CD4-positive, CD25-positive, alpha-beta regulatory T cell (primary cell): ENCODE results near the gene SLMAP. TPM values are rescaled to one million over a fixed set of nuclear protein-coding genes. Genes with fewer than 3 reads are reported as not detected.

Experiments used
- ATAC-seq, 2 donors: fragments of 150-1000 bp; cut with Tn5 transposase; one replicate each; pipeline ENCODE4 v1.10.0; 2021; ENCODE audit warnings: low read depth in 2 of 2, moderate number of reproducible peaks in 2 of 2, moderate library complexity in 1 of 2
- DNase-seq, 3 donors: peaks; one replicate each; pipeline versions ENCODE4 v3.0.0 to v3.0.0-alpha.2; 2012 to 2022; ENCODE audit warnings: mixed read lengths in 1 of 3
- H3K27ac ChIP-seq: one replicate; pipeline ENCODE4 v1.7.0; 2013; ENCODE audit warnings: mild to moderate bottlenecking, low read length; ENCODE audit not compliant: insufficient read depth, poor library complexity, severe bottlenecking
- H3K27me3 ChIP-seq: one replicate; pipeline ENCODE4 v1.7.0; 2013; ENCODE audit warnings: low read length; ENCODE audit not compliant: control insufficient read depth, insufficient read depth
- H3K36me3 ChIP-seq: one replicate; pipeline ENCODE4 v1.7.0; 2013; ENCODE audit warnings: mild to moderate bottlenecking, low read length, moderate library complexity; ENCODE audit not compliant: control insufficient read depth, insufficient read depth
- H3K4me1 ChIP-seq: 2 replicates; pipeline ENCODE4 v1.7.0; 2013; ENCODE audit warnings: mild to moderate bottlenecking, low read length; ENCODE audit not compliant: insufficient read depth, control insufficient read depth, poor library complexity, severe bottlenecking
- H3K4me3 ChIP-seq: one replicate; pipeline ENCODE4 v1.7.0; 2013; ENCODE audit warnings: low read depth, mild to moderate bottlenecking, low read length, moderate library complexity
- H3K9me3 ChIP-seq, 2 experiments: 1 replicate in 1 of 2; 2 replicates in 1 of 2; pipeline ENCODE4 v1.7.0; 2013; ENCODE audit warnings: low read length in 2 of 2, mild to moderate bottlenecking in 1 of 2, moderate library complexity in 1 of 2; ENCODE audit not compliant: control insufficient read depth in 2 of 2
- H3K27ac Mint-ChIP-seq, 3 donors: one replicate each; pipeline ENCODE4 v1.8.0; 2020 to 2022; ENCODE audit warnings: mild to moderate bottlenecking in 3 of 3, mixed read lengths in 3 of 3, moderate library complexity in 2 of 3
- H3K27me3 Mint-ChIP-seq: one replicate; pipeline ENCODE4 v1.8.0; 2022; ENCODE audit warnings: mild to moderate bottlenecking, mixed read lengths
- H3K36me3 Mint-ChIP-seq: one replicate; pipeline ENCODE4 v1.8.0; 2020; ENCODE audit warnings: mixed read lengths
- H3K4me1 Mint-ChIP-seq, 4 donors: one replicate each; pipeline ENCODE4 v1.8.0; 2020 to 2022; ENCODE audit warnings: mixed read lengths in 4 of 4, mild to moderate bottlenecking in 1 of 4
- H3K4me3 Mint-ChIP-seq, 4 donors: one replicate each; pipeline ENCODE4 v1.8.0; 2020 to 2022; ENCODE audit warnings: mild to moderate bottlenecking in 4 of 4, mixed read lengths in 4 of 4, moderate library complexity in 3 of 4
- H3K9me3 Mint-ChIP-seq, 7 donors: one replicate each; pipeline ENCODE4 v1.8.0; 2020 to 2022; ENCODE audit warnings: mixed read lengths in 7 of 7, mild to moderate bottlenecking in 3 of 7, moderate library complexity in 2 of 7
- polyA plus RNA-seq, 4 donors: library from polyadenylated mRNA; unstranded; fragments of 300-500 nt; fragmentation: Illumina TruSeq; gene quantifications; one replicate each; pipeline ENCODE4 v1.2.3, GENCODE V29; 2021
- total RNA-seq: library from RNA; stranded (reverse); gene quantifications from one replicate; pipeline ENCODE4 v1.2.3, GENCODE V29; 2022

SLMAP gene, protein sequence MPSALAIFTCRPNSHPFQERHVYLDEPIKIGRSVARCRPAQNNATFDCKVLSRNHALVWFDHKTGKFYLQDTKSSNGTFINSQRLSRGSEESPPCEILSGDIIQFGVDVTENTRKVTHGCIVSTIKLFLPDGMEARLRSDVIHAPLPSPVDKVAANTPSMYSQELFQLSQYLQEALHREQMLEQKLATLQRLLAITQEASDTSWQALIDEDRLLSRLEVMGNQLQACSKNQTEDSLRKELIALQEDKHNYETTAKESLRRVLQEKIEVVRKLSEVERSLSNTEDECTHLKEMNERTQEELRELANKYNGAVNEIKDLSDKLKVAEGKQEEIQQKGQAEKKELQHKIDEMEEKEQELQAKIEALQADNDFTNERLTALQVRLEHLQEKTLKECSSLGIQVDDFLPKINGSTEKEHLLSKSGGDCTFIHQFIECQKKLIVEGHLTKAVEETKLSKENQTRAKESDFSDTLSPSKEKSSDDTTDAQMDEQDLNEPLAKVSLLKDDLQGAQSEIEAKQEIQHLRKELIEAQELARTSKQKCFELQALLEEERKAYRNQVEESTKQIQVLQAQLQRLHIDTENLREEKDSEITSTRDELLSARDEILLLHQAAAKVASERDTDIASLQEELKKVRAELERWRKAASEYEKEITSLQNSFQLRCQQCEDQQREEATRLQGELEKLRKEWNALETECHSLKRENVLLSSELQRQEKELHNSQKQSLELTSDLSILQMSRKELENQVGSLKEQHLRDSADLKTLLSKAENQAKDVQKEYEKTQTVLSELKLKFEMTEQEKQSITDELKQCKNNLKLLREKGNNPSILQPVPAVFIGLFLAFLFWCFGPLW
- 84.9 TPM for total RNA-seq
- polyA plus RNA-seq: 10 to 100 TPM; 13.5 to 24.6 (median 19.5) TPM

DNA sequence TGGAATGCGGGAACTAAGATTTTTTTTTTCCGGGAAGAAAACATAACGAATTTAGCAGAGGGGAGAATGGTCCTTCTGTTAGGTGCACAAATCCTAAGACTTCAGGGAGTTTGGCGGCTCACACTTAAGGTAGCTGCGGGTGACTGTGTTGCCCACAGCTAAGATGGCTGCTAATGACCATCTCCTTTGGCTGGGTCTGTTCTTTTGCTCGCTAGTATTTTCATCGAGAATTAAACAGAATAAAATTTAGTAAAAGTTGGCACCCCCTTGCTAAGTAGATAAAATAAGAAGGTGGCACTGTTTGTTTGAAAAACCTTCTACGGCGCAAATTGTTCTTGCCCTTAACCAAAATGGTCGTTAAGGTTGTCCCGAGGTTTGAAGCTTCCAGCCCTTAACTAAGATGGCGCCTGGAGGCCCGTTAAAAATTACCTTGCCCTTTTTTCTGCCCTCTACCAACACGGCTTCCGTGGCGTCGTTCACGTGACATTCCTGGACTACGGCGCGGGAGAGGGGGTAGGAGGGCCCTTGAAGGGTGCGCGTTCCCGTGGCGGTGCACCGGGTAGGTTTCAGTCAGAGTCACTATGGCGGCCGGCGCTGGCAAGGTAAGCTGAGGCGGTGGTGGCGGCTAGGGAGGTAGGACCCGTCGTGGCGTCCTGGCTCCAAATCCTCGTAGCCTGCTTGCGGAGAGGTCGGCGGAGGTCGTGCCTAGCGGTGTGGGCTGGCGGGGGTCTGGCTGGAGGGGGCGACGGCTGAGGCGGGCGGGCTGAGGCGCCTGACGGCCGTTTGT lies at the start of gene SLMAP:
SLMAP (plus strand) TSS at position 569 of the 787 bp plus-strand sequence. CDS start 1,343 bp downstream, outside the sequence.
- Histone ChIP-seq H3K4me1 (peaks cover 42% of the 10 kb centered on the region), H3K9me3 (no peaks in the 10 kb centered on the region), H3K27me3 (no peaks in the 10 kb centered on the region), H3K36me3 (peaks cover 5% of the 10 kb centered on the region), H3K27ac (peak within 1 kb of the TSS; percentile 79), H3K4me3 (peak within 1 kb of the TSS; percentile 99)
- peak; percentile 96 to 98 (median 96) for DNase-seq
- peak within 1 kb of the TSS; percentile 92 to 98 (median 96) for H3K4me3 Mint-ChIP-seq
- peaks cover 0 to 2% (median 0%) of the 10 kb centered on the region in 7 donors for H3K9me3 Mint-ChIP-seq
- ATAC-seq: peak; percentile 98
- peak within 1 kb of the TSS; percentile 95 to 98 (median 96) for H3K27ac Mint-ChIP-seq
- peaks cover 16% of the 10 kb centered on the region for H3K36me3 Mint-ChIP-seq
- peaks cover 12% of the 10 kb centered on the region for H3K27me3 Mint-ChIP-seq
- H3K4me1 Mint-ChIP-seq: peaks cover 13 to 47% (median 26%) of the 10 kb centered on the region in 4 donors

DNA sequence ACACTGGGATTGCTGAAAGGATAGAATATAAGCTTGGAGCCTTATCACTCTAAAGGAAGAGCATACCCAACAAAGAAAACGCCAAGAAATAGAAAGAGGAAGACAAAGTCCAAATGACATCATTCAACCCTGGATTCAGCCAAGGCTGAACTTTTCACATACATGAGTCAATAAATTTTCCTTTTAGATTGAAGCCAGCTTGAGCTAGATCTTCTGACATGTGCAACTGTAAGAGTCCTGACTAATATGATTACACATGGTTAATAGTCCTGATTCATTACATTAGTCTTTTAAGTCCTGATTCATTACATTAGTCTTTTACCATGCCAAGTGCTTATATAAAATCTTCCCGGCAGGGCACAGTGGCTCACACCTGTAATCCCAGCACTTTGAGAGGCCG lies 49.6 kb upstream of the SLMAP start:
- ATAC-seq (no peak), DNase-seq (no peak)
- Mint-ChIP-seq H3K27ac (no peak overlapping the region), H3K4me1 (peaks cover 0 to 6% (median 0%) of the 10 kb centered on the region in 4 donors), H3K27me3 (peaks cover 47% of the 10 kb centered on the region), H3K9me3 (peaks cover 0 to 3% (median 0%) of the 10 kb centered on the region in 7 donors), H3K36me3 (no peaks in the 10 kb centered on the region), H3K4me3 (no peak overlapping the region)
- Histone ChIP-seq H3K9me3 (no peaks in the 10 kb centered on the region), H3K27me3 (peaks cover 4% of the 10 kb centered on the region), H3K27ac (no peak overlapping the region), H3K36me3 (no peaks in the 10 kb centered on the region), H3K4me3 (no peak overlapping the region), H3K4me1 (no peaks in the 10 kb centered on the region)

DNA sequence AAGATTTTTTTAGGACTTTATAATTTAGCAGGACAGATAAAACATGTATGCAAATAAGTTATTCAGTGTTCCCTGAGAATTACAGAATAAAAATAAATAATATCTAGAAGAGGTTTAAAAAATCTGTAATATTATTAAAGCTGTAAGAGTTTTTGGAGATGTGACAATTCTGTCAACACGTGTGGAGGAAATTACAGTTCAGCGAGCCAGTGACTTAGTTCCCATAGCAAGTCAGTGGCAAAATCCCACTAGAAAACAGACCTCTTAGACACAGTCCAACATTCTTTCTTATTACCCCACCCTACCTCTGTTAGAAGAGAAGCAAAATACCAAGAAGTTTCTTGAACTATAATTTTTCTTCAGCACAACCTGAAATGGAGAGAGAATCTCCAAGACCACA lies 47.1 kb upstream of the SLMAP start:
- ATAC-seq: no peak
- H3K27ac Mint-ChIP-seq: no peak overlapping the region

DNA sequence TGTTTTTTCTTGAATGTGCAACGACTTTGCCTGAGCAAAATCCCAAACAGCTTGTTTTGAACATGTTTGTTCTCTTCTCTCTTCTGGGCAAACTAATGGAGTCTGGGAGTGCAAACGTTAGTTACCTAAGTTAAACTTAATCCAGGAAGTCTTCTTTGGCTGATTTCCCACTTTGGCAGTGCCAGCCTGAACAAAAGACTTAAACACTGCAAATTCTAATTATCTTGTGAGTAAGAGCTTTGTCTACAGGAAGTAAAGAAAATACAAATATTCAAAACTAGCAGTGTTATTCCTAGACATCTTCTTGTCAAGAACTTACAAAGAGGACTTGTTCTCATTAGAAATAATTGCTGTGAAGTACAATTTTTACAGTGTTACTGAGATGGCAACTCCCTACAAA lies 46.5 kb upstream of the SLMAP start:
- H3K27ac Mint-ChIP-seq: no peak overlapping the region
- H3K27me3 Mint-ChIP-seq: peaks cover 38% of the 10 kb centered on the region
- no peak overlapping the region for H3K4me3 ChIP-seq
- ATAC-seq (no peak), DNase-seq (no peak)
- H3K9me3 ChIP-seq: no peaks in the 10 kb centered on the region
- H3K36me3 Mint-ChIP-seq: no peaks in the 10 kb centered on the region
- no peaks in the 10 kb centered on the region for H3K4me1 ChIP-seq
- H3K4me1 Mint-ChIP-seq: peaks cover 0 to 6% (median 0%) of the 10 kb centered on the region in 4 donors
- H3K27ac ChIP-seq: no peak overlapping the region
- H3K27me3 ChIP-seq: peaks cover 4% of the 10 kb centered on the region
- H3K9me3 Mint-ChIP-seq: peaks cover 0 to 3% (median 0%) of the 10 kb centered on the region in 7 donors
- H3K36me3 ChIP-seq: no peaks in the 10 kb centered on the region
- no peak overlapping the region for H3K4me3 Mint-ChIP-seq

More for the DNA sequence above, 47.1 kb upstream of the SLMAP start:
- H3K4me1 Mint-ChIP-seq: peaks cover 0 to 6% (median 0%) of the 10 kb centered on the region in 4 donors
- no peaks in the 10 kb centered on the region for H3K4me1 ChIP-seq
- H3K4me3 Mint-ChIP-seq: no peak overlapping the region
- H3K36me3 ChIP-seq: no peaks in the 10 kb centered on the region
- no peak for DNase-seq
- H3K27me3 ChIP-seq: peaks cover 4% of the 10 kb centered on the region
- H3K27ac ChIP-seq: no peak overlapping the region
- no peaks in the 10 kb centered on the region for H3K36me3 Mint-ChIP-seq
- no peaks in the 10 kb centered on the region for H3K9me3 ChIP-seq
- peaks cover 36% of the 10 kb centered on the region for H3K27me3 Mint-ChIP-seq
- H3K4me3 ChIP-seq: no peak overlapping the region
- H3K9me3 Mint-ChIP-seq: peaks cover 0 to 3% (median 0%) of the 10 kb centered on the region in 7 donors

DNA sequence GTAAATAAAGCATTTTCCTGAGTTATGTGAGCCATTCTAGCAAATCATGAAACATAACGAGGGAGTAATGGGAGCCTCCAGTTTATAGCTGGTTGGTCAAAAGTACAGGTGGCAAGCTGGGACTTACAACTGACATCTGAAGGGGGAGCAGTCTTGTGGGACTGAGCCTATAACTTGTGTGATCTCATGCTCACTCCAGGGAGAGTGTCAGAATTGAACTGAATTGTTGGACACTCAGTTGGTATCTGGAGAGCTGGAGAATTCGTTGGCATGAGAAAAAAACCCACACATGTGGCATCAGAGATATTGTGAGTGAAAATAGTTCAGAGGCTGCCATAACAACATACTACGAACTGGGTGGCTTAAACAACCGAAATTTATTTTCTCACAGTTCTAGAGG lies 40.4 kb upstream of the SLMAP start:
- H3K36me3 ChIP-seq: no peaks in the 10 kb centered on the region
- no peaks in the 10 kb centered on the region for H3K27me3 ChIP-seq
- no peak overlapping the region for H3K4me3 Mint-ChIP-seq
- no peaks in the 10 kb centered on the region for H3K4me1 Mint-ChIP-seq
- H3K4me1 ChIP-seq: no peaks in the 10 kb centered on the region
- ATAC-seq (no peak), DNase-seq (no peak)
- no peaks in the 10 kb centered on the region for H3K9me3 ChIP-seq
- no peak overlapping the region for H3K27ac ChIP-seq
- H3K27ac Mint-ChIP-seq: no peak overlapping the region
- no peaks in the 10 kb centered on the region for H3K36me3 Mint-ChIP-seq
- H3K4me3 ChIP-seq: no peak overlapping the region
- H3K27me3 Mint-ChIP-seq: peaks cover 19% of the 10 kb centered on the region
- no peaks in the 10 kb centered on the region for H3K9me3 Mint-ChIP-seq

DNA sequence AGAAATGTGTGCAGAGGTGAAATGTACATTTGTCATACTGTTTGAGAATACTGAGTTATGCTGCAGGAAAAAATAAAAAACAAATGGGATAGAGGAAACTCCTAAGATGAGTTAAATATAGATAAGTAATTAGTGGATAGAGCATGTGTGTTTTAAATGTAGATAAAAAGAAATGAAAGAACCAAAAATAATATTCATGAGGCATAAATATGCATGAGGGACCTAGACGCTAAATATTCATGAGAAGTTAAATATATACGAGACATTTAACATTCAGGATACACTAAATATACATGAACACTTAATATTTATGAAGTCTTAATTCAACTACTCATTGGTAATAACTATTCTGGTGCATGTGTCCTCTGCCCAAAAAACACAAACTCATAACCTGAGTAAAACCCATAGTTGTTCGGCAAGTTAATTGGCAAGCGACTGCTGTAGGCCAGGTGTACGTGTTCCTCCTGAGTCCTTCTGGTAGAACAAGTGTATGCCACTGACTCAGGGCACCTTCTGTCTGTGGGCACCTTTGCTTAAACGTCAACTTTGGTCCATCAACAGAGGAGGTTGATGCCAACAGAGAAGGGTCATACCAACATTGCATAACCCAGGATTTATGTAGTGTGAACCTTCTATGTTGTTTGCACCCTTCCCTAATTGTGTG lies 38.8 kb upstream of the SLMAP start:
- Histone ChIP-seq H3K27me3 (no peaks in the 10 kb centered on the region), H3K9me3 (no peaks in the 10 kb centered on the region), H3K36me3 (no peaks in the 10 kb centered on the region), H3K27ac (no peak overlapping the region), H3K4me1 (no peaks in the 10 kb centered on the region), H3K4me3 (no peak overlapping the region)
- Mint-ChIP-seq H3K36me3 (no peaks in the 10 kb centered on the region), H3K27me3 (peaks cover 18% of the 10 kb centered on the region), H3K4me3 (no peak overlapping the region), H3K4me1 (no peaks in the 10 kb centered on the region), H3K27ac (no peak overlapping the region), H3K9me3 (no peaks in the 10 kb centered on the region)
- DNase-seq (no peak), ATAC-seq (no peak)

DNA sequence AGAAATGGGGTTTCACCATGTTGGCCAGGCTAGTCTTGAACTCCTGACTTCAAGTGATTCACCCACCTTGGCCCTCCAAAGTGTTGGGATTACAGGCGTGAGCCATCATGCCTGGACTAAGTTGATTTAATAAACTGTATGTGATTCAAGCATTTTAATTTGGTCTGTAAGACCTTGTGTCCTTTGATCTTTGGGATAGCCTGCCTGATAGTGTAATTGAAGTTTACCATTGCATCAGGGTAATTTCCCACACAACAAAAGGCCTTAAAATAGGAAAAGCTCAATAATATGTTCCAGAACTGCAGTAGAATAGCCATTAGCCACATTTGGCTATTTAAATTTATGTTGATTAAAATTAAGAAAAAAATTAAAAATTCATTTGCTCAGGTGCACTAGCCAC lies 38.0 kb upstream of the SLMAP start:
- Mint-ChIP-seq H3K9me3 (no peaks in the 10 kb centered on the region), H3K36me3 (no peaks in the 10 kb centered on the region), H3K27ac (no peak overlapping the region)

More for the DNA sequence above, 38.0 kb upstream of the SLMAP start:
- Mint-ChIP-seq H3K4me3 (no peak overlapping the region), H3K27me3 (peaks cover 25% of the 10 kb centered on the region), H3K4me1 (no peaks in the 10 kb centered on the region)
- H3K36me3 ChIP-seq: no peaks in the 10 kb centered on the region
- DNase-seq (no peak), ATAC-seq (no peak)
- H3K27me3 ChIP-seq: no peaks in the 10 kb centered on the region
- no peaks in the 10 kb centered on the region for H3K9me3 ChIP-seq
- H3K27ac ChIP-seq: no peak overlapping the region
- no peak overlapping the region for H3K4me3 ChIP-seq
- no peaks in the 10 kb centered on the region for H3K4me1 ChIP-seq
